ENCODE results near the gene PNMA8A.
A peak's percentile ranks its signal among the peaks of the same experiment; 100 is the strongest.

PNMA8A gene

GRCh38 chr19:46481223-46481848 lies 10.0 kb upstream of the PNMA8A start:
- TF ChIP-seq, protein P1, sequence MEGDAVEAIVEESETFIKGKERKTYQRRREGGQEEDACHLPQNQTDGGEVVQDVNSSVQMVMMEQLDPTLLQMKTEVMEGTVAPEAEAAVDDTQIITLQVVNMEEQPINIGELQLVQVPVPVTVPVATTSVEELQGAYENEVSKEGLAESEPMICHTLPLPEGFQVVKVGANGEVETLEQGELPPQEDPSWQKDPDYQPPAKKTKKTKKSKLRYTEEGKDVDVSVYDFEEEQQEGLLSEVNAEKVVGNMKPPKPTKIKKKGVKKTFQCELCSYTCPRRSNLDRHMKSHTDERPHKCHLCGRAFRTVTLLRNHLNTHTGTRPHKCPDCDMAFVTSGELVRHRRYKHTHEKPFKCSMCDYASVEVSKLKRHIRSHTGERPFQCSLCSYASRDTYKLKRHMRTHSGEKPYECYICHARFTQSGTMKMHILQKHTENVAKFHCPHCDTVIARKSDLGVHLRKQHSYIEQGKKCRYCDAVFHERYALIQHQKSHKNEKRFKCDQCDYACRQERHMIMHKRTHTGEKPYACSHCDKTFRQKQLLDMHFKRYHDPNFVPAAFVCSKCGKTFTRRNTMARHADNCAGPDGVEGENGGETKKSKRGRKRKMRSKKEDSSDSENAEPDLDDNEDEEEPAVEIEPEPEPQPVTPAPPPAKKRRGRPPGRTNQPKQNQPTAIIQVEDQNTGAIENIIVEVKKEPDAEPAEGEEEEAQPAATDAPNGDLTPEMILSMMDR (conservative IDR thresholded peaks at IDR 0.05; ENCODE audit: control insufficient read depth, insufficient read depth, low read depth, low read length): no peak
- DNase-seq (ENCODE audit: low read depth): peak; percentile 51
- H3K4me3 ChIP-seq (ENCODE audit: control insufficient read depth, low read depth, low read length): no peak overlapping the region

GRCh38 chr19:46480415-46480814 lies 9.1 kb upstream of the PNMA8A start:
- no peak overlapping the region for H3K4me3 ChIP-seq (ENCODE audit: control insufficient read depth, low read depth, low read length)
- peak; percentile 74 for DNase-seq (ENCODE audit: low read depth)
- TF ChIP-seq, protein P1 (conservative IDR thresholded peaks at IDR 0.05; ENCODE audit: control insufficient read depth, insufficient read depth, low read depth, low read length): no peak

GRCh38 chr19:46478356-46478986 lies 7.1 kb upstream of the PNMA8A start:
- DNase-seq (ENCODE audit: low read depth): peak; percentile 77
- TF ChIP-seq, protein P1 (conservative IDR thresholded peaks at IDR 0.05; ENCODE audit: control insufficient read depth, insufficient read depth, low read depth, low read length): no peak
- no peak overlapping the region for H3K4me3 ChIP-seq (ENCODE audit: control insufficient read depth, low read depth, low read length)

DNA sequence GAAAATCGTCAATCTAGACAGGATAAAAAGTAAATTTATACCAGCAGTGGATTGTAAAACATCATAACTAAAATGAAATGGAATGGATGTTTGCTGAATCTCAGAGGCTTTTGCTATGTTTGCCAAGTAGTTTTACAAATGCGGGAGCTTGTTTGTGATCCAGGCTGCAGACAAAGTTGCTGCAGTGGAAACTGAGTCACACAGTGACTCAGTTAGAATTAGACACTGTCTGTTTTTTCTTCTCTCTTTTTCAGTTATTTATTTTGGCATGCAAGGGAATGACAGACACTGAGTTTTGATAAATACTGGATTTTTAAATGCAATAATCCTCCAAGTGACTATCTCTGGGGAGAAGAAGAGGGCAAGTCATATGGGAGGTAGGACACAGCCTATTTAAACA lies 4.6 kb upstream of the PNMA8A start:
- TF ChIP-seq, protein P1 (conservative IDR thresholded peaks at IDR 0.05; ENCODE audit: control insufficient read depth, insufficient read depth, low read depth, low read length): no peak
- no peak overlapping the region for H3K4me3 ChIP-seq (ENCODE audit: control insufficient read depth, low read depth, low read length)
- DNase-seq (ENCODE audit: low read depth): peak; percentile 73

- no peak for DNase-seq (ENCODE audit: low read depth)
- TF ChIP-seq, protein P1 (conservative IDR thresholded peaks at IDR 0.05; ENCODE audit: control insufficient read depth, insufficient read depth, low read depth, low read length): no peak
- no peak overlapping the region for H3K4me3 ChIP-seq (ENCODE audit: control insufficient read depth, low read depth, low read length)
These were observed 2.8 kb upstream of the PNMA8A start for GRCh38 chr19:46474211-46474610.

GRCh38 chr19:46472592-46472991 lies 1.2 kb upstream of the PNMA8A start:
- TF ChIP-seq, protein P1 (conservative IDR thresholded peaks at IDR 0.05; ENCODE audit: control insufficient read depth, insufficient read depth, low read depth, low read length): no peak
- no peak overlapping the region for H3K4me3 ChIP-seq (ENCODE audit: control insufficient read depth, low read depth, low read length)
- no peak for DNase-seq (ENCODE audit: low read depth)

Data from fibroblast of mammary gland (primary cell).